ENCODE data around the gene COL15A1.

The COL15A1 gene

GRCh38 chr9:98974106-98974505 is 30.4 kb downstream of the COL15A1 start:
- DNase-seq = no peak

- DNase-seq = no peak
Observed at GRCh38 chr9:98974554-98974953, 30.8 kb downstream of the COL15A1 start.

- DNase-seq = peak; percentile 0
Observed at GRCh38 chr9:98974994-98975712, 31.4 kb downstream of the COL15A1 start.

GRCh38 chr9:98975838-98976237 is 32.1 kb downstream of the COL15A1 start:
- DNase-seq = no peak

GRCh38 chr9:98977246-98977714 is 33.6 kb downstream of the COL15A1 start:
- no peak for DNase-seq

GRCh38 chr9:98977813-98978212 is 34.1 kb downstream of the COL15A1 start:
- DNase-seq = no peak

GRCh38 chr9:98978231-98978681 is 34.5 kb downstream of the COL15A1 start:
- DNase-seq = no peak

- no peak for DNase-seq
Observed at GRCh38 chr9:98980291-98980690, 36.6 kb downstream of the COL15A1 start.

GRCh38 chr9:98983295-98984268 is 39.9 kb downstream of the COL15A1 start:
- no peak for DNase-seq

GRCh38 chr9:98985596-98985995 is 41.9 kb downstream of the COL15A1 start:
- DNase-seq = no peak

GRCh38 chr9:98986866-98987651 is 43.4 kb downstream of the COL15A1 start:
- no peak for DNase-seq

GRCh38 chr9:98989036-98990000 is 45.6 kb downstream of the COL15A1 start:
- no peak for DNase-seq

GRCh38 chr9:98990181-98990870 is 46.6 kb downstream of the COL15A1 start:
- DNase-seq = no peak

GRCh38 chr9:98992107-98992884 is 48.6 kb downstream of the COL15A1 start:
- DNase-seq = no peak

- no peak for DNase-seq
Observed at GRCh38 chr9:98992885-98993569, 49.3 kb downstream of the COL15A1 start.

- DNase-seq = no peak
Observed at GRCh38 chr9:98993570-98993945, 49.9 kb downstream of the COL15A1 start.

- no peak for DNase-seq
Observed at GRCh38 chr9:98994172-98995058, 50.7 kb downstream of the COL15A1 start.

- DNase-seq = no peak
Observed at GRCh38 chr9:98995059-98995671, 51.5 kb downstream of the COL15A1 start.
